ENCODE measurements around the gene TGIF1. TPM values are rescaled to one million over a fixed set of nuclear protein-coding genes. Genes with fewer than 3 reads are reported as not detected.

TGIF1 gene
- total RNA-seq, 1 donor from 2014 or later: 441 TPM

DNA sequence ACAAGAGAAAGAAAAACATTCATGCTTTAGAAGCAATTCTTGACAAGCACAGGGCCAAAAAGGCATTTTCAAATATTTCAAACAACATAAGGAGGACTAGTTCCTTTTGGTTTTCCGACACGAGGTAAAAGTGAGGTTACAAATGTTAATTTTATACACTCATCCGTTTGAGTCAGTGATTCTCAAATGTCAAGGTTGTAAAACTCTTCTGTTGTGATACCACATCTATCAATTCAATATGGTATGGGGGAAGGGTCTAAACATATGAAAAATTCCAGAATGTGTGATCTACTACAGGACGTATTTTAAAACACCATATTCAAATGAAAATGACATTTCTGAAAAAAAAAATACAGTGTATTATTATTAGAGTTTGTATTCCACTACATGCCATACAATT is 52.7 kb downstream of the TGIF1 start:
- H3K36me3 ChIP-seq (ENCODE audit: control insufficient read depth, insufficient read depth, low read length): no peaks in the 10 kb centered on the region
- peaks cover 2% of the 10 kb centered on the region for H3K27me3 ChIP-seq (ENCODE audit: control insufficient read depth, insufficient read depth, low read length)
- H3K4me3 ChIP-seq (ENCODE audit: low read depth, low read length): no peak overlapping the region
- FAIRE-seq (no peak), DNase-seq (ENCODE audit: low read depth) (no peak)
- TF ChIP-seq, protein P1, sequence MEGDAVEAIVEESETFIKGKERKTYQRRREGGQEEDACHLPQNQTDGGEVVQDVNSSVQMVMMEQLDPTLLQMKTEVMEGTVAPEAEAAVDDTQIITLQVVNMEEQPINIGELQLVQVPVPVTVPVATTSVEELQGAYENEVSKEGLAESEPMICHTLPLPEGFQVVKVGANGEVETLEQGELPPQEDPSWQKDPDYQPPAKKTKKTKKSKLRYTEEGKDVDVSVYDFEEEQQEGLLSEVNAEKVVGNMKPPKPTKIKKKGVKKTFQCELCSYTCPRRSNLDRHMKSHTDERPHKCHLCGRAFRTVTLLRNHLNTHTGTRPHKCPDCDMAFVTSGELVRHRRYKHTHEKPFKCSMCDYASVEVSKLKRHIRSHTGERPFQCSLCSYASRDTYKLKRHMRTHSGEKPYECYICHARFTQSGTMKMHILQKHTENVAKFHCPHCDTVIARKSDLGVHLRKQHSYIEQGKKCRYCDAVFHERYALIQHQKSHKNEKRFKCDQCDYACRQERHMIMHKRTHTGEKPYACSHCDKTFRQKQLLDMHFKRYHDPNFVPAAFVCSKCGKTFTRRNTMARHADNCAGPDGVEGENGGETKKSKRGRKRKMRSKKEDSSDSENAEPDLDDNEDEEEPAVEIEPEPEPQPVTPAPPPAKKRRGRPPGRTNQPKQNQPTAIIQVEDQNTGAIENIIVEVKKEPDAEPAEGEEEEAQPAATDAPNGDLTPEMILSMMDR (IDR thresholded peaks at IDR 0.05; ENCODE audit: insufficient read depth, low read length, severe bottlenecking): no peak

DNA sequence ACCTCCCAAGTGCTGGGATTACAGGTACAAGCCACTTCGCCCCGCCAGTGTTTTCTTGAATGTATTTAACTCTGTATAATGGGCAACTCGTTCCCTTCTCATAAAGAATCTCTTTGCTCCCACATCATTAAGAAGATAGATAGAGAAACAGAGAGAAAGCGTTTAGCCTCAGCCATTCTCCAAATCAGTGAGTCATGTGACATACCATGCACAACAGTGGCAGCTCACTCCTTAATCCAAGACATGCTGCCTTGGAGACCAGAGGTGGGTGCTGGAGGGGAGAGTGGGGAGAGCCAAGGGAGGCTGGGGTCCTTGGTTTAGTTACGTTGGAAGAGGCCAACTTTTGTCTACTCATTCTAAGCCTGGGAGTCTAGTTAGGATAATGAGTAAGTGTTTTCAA is 54.7 kb downstream of the TGIF1 start:
- FAIRE-seq (no peak), DNase-seq (ENCODE audit: low read depth) (no peak)
- H3K36me3 ChIP-seq (ENCODE audit: control insufficient read depth, insufficient read depth, low read length): no peaks in the 10 kb centered on the region
- H3K4me3 ChIP-seq (ENCODE audit: low read depth, low read length): no peak overlapping the region
- TF ChIP-seq, protein P1 (IDR thresholded peaks at IDR 0.05; ENCODE audit: insufficient read depth, low read length, severe bottlenecking): no peak
- no peaks in the 10 kb centered on the region for H3K27me3 ChIP-seq (ENCODE audit: control insufficient read depth, insufficient read depth, low read length)

DNA sequence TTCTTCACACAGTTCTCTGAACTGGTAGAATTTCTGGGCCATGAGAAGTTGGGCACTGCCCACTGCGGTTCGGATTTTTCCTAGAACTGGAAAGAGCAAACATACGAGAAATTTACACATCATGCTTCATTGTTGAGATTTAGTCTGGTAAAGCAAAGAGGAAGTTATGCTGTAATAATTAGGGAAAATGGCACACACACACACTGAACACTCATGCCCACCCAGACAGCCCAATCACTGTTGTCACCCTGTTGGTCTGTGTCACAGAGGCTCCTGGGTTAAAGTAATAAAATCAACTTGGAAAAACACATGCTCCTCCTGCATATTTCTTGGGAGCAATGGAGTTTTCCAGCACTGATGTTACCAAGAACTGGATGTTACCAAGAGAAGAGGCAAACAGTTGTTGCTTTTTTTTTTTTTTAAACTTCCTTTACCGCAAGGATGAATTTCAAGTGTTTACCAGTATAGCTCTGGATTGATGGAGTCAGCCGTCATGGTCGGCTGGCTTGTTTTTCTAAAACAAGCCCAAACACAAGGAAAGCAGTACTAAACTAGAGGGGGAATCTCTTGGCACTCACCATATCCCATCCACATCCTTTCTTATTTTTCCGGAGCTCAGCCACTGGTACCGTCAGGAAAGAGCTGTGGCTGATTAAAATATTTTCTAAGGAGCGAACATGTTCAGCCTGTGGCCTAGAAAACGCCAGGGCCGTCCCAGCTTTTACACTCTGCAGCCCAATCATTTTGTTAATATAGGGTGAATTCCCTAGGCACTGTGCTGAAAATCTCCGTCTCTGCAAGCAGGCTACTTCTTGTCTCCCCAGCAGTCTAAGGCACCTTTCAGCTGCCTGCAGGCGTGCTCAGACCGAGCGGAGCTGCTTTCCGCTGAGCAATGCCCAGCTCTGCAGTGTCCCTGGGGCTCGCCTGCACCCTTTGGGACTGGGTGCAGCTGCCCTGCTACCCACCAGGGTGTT is 58.9 kb downstream of the TGIF1 start:
- DNase-seq (ENCODE audit: low read depth) (peak; percentile 42), FAIRE-seq (no peak)
- peaks cover 1% of the 10 kb centered on the region for H3K27me3 ChIP-seq (ENCODE audit: control insufficient read depth, insufficient read depth, low read length)
- no peaks in the 10 kb centered on the region for H3K36me3 ChIP-seq (ENCODE audit: control insufficient read depth, insufficient read depth, low read length)
- H3K4me3 ChIP-seq (ENCODE audit: low read depth, low read length): no peak overlapping the region
- TF ChIP-seq, protein P1 (IDR thresholded peaks at IDR 0.05; ENCODE audit: insufficient read depth, low read length, severe bottlenecking): no peak

Other genes with a start within 250 kb of the TGIF1 start
- gene MYOM1, start 230.2 kb upstream of the TGIF1 start, total RNA-seq: 0.26 and 0.38 TPM in 2 replicates
- 702 and 937 TPM in 2 replicates for gene MYL12A, start 202.4 kb upstream of the TGIF1 start, total RNA-seq
- 610 and 649 TPM in 2 replicates for gene MYL12B, start 188.0 kb upstream of the TGIF1 start, total RNA-seq

Measured in bronchial epithelial cell (primary cell).